Midbrain (tissue), 1 donor: ENCODE measurements around the gene ATG12.

ENCODE experiments used
- DNase-seq: peaks from one replicate; lab custom pipeline; 2025; lab: John Stamatoyannopoulos, UW

ATG12 gene

DNA sequence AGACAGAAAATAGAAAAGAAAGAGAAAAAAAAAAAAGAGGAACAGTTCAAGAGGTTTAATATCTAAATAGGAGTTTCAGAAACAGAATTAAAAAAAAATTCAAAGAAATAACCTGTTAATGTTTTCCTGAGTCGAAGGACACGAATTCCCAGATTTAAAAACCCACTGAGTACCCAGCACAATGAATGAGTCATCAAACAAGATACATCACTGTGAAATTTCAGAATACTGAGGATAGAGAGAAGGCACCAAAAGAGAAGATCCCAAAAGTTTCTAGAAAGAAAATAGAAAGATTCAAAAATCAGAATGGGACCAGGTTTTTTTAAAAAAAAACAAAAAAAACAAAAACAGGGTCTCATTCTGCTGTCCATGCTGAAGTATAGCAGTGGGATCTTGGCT, 33.7 kb downstream of the ATG12 start:
- no peak for DNase-seq

DNA sequence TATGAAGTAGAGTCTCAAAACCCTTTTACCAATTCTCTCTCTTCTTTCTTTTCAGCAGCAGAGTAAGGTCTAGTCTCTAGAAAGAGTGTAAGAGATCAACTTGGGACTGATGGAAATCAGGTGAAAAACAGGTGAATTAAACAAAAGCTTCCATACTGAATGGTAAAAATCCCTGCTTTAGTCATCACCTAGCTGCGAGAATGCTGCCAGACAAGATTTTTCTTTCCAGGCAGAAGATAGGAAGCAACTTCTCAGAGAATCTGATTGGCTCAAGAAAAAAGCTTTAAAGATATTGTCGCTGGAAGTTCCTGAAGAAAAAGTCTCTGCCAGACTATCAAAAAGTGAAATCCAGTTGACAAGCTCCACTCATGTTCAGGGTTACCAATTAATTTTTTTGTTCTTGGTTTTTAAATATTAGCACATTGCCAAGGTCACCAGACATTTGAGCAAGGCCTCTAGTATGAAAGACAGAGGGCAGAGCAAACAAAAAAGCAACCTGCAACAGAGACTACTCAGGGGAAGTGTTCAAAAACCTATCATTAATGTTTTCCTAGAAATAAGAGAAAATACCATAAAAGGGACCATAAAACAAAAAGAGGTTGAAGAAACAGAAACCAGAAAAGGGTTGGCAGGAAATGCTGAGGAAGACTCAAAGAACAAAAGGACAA, 34.2 kb downstream of the ATG12 start:
- no peak for DNase-seq

DNA sequence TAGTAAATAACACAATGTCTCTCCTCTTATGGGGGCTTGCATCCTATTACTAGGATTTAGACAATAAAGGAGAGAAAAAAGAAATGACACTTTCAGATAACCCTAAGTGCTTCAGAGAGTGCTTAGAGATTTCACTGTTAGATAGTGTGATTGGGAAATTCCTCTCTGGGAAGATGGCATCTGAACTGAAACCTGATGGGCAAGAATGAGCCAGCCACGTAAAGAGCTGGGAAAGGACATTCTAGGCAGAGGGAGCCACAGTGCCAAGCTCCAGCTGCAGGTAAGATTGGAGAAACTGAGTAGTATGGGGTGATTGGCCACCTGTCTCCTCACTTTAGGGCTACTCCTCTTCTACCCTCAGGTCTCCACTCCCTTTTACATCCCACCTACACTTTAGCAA, 39.4 kb downstream of the ATG12 start:
- no peak for DNase-seq

DNA sequence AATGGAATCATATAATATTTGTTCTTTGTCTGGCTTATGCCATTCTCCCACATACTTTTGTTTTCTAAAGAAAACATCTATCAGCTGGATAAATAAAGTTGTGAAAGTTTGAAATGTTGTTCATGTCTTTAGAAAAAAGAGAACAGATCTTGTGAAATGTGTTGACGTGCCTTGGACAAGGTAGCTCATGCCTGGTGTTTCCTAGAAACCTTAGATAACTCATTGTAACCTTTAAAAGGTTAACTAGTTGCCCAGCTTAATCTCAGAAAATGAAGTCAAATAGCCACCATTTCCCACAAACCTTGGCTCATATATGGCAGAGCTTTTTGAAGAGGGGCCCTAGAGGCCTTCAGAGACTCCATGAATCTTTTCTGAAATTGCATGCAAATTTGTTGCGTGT, 40.2 kb downstream of the ATG12 start:
- DNase-seq = no peak

DNA sequence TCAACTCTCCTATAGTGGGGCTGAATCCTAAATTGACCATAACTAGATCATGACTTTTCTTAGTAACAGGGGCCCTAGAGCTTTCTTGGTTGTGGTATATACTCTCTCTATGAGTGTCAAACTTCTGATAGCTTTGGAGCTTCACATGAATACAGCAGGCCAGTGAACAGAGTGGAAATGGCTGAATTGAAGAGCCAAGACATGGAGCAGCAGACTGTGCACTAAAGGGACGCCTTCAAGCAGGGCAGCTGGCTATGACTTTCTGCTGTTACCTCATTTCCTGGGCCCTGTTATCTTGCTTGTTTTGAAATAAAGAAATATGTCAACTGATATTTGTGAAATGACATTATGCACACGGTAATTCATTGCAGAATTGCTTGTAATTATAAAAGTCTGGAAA, 41.3 kb downstream of the ATG12 start:
- DNase-seq = no peak

DNA sequence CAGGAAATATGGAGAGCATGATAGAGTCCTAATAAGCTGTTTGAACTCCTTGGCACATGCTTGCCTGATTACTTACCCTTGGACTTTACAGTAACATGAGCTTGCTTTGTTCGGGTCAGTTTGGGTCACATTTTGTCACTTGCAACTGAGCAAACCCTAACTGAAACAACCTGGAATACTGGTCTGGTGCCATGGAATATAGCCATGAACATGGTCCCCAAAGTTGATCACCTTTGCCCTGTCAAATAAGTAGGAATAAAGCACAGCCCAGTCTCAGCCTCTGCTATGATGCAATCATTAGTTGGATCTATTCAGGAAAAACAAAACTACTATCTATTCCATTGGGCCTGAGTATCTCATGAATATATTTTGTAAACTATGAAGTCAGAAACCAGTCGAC, 43.1 kb downstream of the ATG12 start:
- DNase-seq = no peak

DNA sequence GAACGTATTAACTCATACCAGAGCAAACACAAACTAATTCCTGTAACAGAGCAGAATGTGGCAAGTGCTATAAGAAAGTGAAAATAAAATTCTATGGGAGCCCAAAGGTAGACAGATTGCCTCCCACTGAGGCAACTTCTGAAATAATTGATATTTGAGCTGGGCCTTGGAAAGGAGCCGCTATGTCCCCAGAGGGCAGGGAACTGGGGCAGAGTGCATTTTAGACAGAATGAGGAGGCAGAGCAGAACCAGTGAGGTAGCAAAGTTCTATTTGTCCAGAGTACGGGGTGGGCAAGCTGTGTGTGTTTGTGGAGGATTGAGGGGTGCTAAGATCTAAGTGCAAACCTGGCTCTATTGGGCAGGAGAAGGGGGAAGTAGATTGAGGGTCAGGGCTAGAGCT, 44.7 kb downstream of the ATG12 start:
- DNase-seq = no peak

GRCh38 chr5:115795700-115796099, 45.7 kb downstream of the ATG12 start:
- DNase-seq = no peak

DNA sequence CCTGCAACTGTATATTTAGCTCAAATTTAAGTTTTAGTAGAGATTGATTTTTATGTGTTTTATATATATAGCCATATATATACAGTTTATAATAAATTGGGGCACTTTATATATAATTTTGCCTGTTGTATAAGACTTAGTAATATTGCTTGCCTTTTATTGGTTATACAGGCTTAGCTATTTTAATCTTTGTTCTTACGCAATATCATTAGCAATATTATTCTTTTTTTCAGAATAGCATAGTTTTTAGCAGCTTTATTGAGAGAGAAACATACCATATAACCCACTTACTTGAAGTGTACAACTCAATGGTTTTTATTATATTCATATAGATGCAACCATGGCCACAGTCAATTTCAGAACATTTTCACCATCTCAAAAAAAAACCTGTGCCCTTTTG, 52.9 kb downstream of the ATG12 start:
- no peak for DNase-seq

GRCh38 chr5:115787426-115787825, 53.9 kb downstream of the ATG12 start:
- DNase-seq = no peak

DNA sequence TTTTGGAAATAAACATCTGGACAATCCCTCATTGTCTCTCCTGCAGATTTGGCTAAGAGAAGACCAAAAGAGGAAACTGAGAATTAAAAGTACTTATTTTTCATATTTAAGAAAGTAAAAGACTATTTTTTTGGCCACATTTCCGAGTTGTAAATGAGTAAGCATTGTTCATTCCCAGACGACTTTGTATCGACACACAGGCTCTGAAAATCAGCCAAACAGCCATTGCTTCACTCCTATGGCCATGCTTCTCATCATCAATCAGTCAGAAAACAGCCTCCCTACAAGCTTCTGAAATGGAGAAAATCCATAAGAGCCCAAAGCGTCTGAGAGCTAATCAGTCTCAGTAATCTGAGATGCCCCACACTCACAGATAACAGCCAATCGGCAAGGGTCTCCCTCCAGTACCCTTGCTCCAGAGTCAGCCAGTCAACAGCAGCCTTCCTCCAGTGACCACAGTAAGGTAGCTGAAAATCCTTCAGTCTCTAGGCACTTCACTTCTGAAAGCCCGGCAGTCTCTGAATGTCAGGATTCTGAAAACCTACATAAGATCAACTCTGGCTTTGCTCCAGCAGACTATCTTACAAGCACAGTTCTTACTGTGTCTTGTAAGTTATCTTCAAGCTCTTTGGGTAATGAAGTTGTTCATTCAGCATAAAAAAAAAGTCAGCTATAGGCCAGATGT, 55.8 kb downstream of the ATG12 start:
- no peak for DNase-seq

GRCh38 chr5:115778417-115778816, 62.9 kb downstream of the ATG12 start:
- no peak for DNase-seq
